CD1c-positive myeloid dendritic cell (primary cell): ENCODE results near the gene ADAMTSL1.

Experiments used
- DNase-seq: peaks from one replicate; pipeline ENCODE4 v3.0.0-alpha.2; 2016; ENCODE audit errors: extremely low spot score

The ADAMTSL1 gene

DNA sequence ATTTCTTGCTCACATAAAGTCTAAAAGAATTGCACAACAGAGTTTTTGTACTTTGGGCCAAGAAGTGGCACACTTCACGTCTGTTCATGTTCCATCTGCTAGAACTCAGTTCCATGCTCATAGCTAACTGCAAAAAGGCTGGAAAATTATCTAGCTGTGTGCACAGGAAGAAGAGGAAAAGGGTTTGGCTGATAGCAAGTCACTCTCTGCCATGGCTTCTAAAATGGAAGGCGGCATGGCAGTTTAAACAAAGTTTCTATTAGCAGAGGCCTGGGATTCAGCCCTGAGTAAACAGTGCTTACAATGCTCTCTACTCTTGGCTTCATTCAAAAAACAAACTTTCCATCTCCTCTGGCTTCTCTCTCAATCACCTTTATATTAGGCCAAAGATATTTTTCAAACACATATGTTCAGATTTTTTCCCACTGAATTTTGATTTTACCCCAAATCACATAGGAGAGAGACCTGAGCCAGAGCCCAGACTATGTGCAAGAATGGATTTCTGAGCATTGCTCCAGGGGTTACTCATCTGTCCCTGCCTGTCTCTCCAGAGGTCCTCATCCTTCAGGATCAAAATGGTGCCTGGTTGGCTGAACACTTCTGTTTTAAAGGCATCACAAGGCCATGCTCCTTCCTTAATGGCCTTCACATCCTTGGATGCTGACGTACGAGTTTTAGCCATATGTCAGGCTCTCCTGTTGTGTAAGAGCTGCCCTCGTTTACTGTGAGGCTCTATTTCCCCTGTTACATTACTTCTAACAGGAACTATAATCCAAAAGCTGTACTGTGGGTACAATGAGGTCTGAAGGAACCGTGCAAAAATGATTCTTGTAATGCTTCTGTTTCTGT, 332.5 kb downstream of the ADAMTSL1 start:
- DNase-seq = no peak

DNA sequence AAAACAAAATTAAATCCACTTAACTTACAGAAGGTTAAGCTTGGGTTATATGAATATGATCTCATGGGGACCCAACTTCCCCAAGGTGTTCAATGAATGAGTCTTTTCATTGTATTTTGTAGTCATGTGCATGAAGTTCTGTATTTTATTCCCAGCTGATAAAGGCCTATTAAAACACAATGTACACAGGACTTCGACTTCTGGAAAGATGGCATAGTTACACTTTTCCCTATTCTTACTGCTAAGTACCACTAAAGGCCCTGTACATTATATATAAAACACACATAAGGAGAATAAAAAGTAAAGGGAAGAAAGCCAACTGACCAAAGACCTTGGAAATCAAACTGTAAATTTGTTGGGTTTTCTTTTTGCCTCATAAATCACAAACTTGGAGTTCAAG, 336.6 kb downstream of the ADAMTSL1 start:
- no peak for DNase-seq

DNA sequence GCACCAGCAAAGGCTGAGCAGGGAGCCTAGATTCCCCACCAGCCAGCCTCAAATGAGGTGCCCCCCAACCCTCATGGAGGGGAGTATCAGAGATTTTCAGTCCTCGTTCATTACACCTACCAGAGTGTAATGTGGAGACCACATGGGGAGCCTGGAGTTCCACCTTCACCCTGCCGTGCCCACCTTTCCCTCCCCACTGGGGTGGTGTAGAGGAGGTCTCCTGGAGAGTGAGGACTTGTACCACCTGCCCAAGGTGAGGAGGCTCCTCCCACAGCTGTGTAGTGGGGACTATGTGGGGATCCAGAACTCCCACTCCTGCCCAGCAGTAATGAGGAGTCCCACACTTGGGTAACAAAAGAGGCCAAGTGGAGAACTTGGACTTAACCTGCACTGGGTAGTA, 337.2 kb downstream of the ADAMTSL1 start:
- no peak for DNase-seq

DNA sequence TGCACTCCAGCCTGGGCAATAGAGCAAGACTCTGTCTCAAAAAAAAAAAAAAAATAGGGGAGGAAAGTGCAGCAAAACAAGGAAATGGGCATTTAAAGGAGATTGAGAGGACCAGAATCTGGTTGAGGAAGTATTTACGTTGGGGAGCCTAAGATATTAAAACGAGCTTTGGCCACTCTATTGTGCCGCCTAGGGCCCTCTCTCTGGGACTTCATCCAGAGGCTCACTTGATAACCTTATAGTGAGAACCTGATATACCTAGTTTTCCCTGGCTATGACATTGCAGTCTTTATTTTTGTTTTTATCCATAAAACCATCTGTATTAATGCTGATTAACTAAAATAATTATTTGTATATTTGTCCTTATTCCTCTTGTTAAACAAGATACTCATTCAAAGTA, 345.5 kb downstream of the ADAMTSL1 start:
- no peak for DNase-seq

DNA sequence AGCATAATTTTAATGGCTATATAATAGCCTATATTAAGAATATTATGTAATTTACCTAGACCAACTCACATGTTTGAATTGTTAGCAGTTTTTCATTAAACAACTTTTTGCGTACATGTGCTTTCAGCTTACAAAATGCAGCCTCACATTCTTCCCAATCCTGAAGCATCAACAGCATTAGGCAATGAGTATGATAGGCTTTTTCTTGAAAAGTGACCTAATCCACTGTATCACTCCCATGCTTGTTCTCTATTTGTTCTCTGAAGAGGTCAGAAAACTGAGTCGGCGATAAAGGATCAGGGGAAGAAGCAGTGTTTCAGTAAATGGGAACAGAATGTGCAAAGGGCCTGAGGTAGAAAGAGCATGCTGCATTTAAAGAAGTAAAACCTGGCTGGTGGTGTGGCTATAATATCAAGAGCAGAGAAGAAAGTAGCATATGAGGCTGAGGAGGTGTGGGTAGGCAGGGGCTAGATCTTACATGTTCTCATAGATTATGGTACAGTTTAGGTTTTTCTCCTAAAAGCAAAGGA, 346.7 kb downstream of the ADAMTSL1 start:
- no peak for DNase-seq

DNA sequence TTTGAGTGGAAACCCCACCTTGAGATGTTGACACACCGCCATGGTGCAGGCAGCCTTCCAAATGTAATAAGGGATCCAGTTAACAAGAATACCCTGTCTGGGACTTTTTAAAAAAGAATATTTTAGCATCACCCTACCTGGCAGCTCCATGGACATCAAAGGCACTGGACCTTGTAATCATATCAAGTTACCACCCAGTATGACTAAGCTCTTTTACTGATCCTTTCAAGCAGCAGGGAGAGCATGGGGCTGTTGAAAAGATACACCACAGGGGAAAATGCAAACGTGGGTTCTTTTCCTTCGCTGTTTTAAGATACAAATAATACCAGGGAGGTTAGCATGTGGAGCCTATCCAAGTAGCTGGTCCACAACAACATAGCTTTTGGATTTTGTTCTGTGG, 347.8 kb downstream of the ADAMTSL1 start:
- DNase-seq = no peak

DNA sequence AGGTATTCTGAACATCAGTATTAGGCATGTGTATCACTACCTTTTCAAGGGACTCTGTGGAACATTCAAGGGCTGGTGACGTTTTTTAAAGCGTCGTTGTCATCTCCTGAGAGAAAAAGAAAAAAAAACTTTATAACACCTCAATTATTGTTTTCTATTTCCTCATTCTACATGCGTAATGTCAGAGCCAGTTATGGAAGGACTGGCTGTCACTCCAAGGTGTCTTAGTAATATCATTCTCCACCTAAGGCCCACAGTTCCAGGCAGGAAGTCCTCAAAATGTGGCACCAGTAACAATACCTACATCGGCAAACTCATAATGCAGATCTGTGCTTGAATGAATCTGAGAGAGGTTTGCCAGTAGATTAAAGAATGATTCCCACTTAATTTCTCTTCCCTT, 348.9 kb downstream of the ADAMTSL1 start:
- no peak for DNase-seq

DNA sequence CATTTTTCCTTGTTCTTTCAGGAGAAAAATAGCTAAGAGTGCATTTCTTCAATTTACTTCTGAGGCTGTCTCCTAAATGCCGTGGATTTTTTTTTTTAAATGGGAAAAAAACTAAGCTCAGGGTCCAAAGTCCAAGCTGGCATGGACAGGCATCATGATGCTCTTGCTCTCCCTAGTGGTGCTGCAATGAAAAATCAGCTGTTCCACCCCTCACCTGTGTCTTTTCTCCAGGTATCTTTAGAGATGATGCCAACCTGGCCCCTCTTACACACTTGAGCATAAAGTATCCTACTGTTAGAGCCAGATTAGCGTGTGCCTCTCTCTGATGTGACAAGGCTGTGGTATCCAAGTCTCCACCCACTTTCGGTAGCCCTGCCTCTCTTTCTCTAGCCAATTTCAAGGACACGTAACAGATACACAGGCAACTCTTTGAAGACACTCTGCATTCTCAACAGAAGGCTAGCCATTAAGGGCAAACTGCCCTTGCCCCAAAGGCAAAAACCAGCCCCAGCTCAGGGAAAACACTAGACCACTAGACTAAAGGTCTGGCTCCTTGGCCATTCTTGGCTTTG, 350.2 kb downstream of the ADAMTSL1 start:
- no peak for DNase-seq

DNA sequence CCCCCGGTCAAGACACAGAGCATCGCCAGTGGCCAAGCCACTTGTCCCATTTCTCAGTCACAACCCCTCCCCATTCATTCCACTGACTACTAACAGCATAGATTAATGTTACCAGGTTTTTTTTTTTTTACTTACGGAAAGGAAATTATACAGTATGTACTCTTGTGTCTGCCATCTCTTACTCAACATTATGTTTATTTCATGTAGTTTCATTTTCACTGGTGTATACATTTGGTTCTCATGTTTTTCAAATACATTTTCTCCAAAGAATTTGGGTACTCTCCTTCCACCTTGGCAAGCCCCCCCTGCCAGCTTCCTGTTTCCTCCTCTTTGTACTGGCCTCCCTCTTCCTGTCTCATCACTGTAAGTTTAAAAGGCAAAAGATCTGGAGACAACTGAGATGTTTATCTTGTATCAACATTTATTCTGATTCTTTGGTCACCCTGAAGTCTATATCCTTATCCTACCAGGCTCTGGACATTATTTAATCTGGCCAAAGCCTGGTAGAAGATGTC, 351.8 kb downstream of the ADAMTSL1 start:
- DNase-seq = no peak

DNA sequence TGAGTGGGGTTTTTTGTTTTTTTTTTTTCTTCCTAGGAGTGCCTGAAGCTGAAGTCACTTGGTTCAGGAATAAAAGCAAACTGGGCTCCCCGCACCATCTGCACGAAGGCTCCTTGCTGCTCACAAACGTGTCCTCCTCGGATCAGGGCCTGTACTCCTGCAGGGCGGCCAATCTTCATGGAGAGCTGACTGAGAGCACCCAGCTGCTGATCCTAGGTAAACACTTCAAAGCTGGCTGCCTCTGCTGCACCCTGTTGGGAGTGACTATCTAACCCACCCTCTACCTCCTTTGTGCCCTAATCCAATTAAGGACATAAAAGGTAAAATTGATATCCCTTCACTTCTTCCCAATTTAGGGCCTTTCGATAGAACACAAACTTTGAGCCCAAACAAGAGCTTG, 352.3 kb downstream of the ADAMTSL1 start:
- DNase-seq = no peak

DNA sequence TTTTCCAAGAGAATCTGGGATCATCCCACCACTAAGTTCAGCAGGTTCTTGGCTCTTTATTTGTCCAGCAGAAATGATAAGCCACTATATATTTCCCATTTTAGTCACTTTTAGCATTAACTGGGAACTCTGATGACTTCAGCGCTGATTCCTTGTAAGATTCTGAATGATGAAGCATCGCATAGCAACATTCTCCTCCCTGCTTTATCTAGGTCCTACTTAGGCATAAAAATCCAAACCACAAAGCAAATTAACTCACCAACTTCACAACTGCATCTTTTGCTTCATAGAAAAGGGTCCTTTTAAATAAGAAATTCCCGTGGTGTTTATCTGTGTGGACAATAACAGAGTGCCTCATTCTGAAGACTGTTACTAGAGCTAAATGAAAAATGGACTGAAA, 355.1 kb downstream of the ADAMTSL1 start:
- no peak for DNase-seq

DNA sequence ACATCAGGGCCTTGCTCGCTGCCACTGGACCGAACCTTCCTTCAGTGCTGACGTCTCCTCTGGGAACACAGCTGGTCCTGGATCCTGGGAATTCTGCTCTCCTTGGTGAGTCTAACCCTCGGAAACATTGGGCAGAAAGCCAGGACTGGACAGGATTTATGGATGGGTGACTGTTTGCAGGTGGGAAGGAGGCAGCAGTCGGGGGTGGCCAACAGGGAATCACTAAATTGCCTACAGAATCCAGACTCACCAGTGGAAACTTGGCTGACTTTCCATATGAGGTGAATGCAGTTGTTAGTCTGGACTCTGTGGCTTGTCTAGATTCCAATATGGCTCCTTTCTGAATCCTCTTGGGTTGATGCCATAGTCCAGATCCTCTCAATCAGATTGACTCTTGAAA, 355.9 kb downstream of the ADAMTSL1 start:
- DNase-seq = no peak

DNA sequence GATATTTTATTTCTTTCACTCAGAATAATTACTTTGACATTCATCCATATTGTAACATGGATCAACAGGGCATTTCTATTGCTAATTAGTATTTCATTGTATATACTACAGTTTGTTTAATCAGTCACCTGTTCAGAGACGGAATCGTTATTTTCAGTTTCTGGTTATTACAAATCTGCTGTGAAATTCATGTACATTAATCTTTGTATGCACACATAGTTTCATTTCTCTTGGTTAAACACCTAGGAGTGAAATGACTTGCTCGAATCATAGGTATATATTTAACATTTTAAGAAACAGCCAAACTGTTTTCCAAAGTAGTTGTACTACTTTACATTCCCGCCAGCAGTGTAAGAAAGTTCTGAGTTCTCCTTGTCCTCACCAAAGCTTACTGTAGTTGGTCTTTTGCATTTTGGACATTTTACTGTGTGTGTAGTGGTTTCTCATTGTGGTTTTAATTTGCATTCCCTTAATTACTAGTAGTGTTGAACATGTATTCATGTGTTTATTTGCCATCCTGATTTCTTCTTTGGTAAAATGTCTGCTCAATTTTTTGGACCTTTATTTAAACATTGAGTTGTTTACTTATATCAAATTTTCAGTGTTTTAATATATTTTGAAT, 360.9 kb downstream of the ADAMTSL1 start:
- no peak for DNase-seq

DNA sequence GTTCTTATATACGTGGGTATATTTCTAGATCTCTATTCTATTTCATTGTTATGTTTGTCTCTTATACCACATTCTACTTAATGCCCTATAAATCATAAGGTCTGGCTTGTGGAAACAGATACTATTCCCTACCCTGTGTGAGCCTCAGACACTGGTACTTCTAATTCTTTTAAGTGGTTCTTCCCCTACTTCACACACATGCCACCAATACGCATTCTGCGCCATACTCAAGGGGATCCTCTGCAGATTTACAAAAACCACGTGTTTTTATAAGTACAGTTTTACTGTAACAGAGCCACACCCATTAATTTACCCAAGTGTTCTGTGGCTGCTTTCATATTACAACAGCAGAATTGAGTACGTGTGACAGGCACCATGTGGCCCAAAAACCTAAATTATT, 363.4 kb downstream of the ADAMTSL1 start:
- DNase-seq = no peak

DNA sequence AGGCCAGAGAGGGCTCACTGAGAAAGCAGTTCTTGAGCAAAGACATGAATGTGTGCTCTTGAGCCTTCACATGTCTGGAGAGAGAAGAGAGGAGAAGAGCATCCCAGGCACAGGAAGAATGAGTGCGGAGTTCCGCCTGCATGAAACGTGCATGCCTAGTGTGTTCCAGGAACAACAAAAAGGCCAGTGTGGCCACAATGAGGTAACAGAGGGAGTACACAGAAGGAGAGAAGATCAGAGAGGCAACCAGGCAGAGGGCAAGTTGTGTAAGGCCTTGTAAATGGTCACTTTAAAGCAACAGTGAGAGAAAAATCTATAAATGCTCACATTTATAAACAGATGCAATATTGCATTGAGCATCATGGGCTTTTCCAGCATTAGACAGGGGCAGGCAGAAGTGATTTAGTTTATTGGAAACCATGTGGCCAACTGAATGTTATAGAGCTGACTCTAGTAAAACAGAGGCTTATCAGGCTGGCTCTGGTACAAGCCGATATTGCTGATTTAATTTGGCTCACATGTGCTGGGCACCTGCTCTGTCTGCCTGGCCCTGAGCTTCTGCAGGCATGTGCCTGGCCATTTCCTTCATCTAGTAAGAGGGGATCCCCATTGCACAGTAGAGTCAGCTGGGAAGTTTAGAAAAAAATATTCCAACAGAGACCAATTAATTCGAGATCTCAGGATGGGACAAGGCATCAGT, 373.8 kb downstream of the ADAMTSL1 start:
- DNase-seq = no peak

DNA sequence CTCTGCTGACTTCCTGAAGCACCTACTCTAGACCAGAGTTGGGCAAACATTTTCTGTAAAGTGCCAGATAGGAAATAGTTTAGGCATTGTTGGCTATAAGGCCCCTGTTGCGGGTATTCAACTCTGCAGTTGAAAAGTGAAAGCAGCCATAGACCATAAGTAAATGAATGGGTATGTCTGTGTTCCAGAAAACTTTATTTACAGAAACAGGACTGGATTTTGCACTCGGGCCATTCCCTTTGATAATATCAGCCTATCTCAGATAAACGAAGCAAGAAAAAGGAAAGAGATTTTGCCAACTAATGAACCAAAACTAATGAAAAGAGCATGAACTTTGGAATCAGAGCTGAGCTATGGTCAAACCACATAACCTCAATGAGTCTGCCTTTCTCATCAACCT, 374.7 kb downstream of the ADAMTSL1 start:
- DNase-seq = no peak

DNA sequence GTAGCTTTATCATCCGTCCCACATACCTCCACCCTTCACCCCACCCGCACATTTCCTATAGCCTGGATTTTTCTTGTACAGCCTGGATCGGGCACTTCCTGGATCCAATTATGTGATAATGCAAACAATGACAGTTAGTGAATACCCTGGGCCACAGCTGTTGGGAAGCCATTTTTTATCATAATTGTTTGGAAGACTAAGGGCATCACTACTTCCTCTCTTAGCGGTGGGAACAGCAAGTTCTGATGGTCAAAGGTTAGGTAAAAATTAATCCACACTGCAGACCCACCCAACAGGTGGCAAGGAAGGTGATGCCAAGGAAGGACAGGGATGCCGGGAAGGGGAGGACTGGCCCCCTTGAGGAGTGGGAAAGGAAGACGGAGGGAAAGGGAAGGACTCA, 375.3 kb downstream of the ADAMTSL1 start:
- DNase-seq = no peak

DNA sequence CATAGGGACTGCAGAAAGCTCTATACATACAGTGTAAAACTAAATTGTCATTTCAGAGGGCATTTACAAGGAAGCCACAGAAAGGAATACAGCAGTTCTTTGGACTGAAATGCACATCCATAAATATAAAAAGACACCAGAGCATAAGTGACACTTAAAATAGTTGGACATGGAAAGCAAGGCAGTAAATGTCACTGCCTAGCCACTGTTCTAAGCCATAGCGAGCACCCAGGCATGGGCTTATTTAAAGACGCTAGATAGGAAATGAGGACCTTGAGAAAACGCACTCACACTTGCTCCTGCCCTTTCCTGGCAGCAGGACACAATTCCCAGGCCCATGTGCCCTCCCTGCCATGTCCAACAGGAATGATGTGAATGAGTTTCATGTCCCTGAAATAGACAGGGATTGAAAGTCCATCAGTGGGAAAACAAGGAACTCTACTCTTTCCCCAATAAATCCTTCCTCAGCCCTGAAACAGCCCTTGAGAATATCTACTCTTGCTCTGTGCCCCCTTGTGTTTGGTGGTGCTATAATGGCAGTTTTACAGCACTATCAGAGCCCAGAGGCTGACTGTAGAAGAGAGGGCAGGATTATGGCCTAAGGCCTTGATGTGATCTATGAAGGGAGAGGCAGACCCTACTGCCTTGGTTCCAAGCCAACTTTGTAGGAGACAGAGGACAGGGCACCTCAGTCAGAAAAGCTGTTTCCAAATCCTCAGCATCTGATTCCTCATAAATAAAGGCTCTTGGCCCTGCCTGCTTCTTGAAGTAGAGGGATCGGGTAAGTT, 376.1 kb downstream of the ADAMTSL1 start:
- no peak for DNase-seq

DNA sequence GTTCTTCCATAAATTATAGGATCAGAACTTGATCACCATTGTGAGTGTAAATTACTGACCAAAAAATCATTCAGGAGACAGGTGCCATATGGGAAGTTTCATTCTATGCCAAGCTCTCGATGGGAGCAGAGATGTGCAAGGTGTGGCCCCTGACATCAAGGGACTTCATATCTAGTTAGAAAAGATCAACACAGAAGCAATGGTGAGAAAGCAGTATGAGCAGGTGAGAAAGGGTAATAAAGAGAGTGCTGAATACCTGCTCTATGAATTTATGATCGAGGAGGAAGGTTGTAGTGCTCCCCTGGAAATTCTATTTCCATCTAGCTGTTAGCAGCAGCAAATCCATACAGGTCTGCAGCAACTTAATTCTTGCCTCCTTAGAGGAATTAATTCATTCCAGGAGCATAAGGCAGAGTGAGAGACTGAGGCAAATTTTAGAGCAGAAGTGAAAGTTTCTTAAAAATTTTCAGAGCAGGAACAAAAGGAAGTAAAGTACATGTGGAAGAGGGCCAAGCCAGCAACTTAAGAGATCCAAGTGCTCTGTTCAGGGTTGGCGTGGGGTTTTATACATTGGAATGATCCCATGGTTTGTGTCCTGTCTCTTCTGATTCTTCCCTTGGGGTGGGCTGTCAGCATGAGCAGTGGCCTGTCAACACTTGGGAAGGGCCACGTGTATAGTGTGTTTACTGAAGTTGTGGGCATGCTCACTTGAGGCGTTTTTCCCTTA, 377.3 kb downstream of the ADAMTSL1 start:
- no peak for DNase-seq

DNA sequence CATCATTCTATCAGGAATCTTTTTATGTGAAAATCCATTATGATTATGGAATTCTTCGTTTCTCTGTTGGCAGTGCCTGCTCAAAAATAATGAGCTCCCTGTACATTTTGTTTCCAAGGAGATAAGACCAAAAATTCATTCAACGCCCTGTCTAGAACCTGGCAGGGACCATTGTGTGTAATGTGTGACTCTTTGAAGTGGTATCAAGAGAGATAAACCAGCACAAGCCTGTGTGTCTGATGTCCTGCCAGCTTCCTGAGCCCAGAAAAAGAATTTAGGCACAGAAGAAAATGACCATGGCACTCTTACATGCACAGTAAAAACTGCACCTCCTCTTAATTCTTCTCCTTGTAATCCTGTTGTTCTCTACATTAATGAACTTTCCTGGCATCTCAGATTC, 381.7 kb downstream of the ADAMTSL1 start:
- DNase-seq = no peak

DNA sequence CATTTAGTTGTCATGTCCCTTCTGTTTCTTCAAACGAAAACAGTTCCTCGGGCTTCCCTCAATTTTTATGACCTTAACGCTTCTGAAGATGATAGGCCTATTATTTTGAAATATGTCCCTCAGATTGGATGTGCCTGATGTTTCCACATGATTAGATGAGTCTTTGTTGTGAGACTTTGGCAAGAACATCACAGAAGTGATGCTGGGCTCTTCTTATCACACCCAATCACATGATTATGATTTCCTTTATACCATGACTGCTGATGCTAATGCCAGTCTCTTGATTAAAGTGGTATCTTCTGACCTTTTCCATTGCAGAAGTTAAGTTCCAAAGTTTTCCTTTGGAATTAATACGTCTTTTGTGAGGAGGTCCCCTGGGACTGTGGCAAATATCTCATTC, 383.4 kb downstream of the ADAMTSL1 start:
- no peak for DNase-seq
